BLaER1 (cell line): ENCODE data around the gene DUSP5.
"Not testable (repeated sequence)": the region's sequence is repeated elsewhere in the genome, so short reads cannot be mapped to it uniquely, and the experiment has no call there.

Source experiments
- H3K27ac ChIP-seq: shearing (Covaris generic); formaldehyde crosslinking; 2 replicates; pipeline ENCODE4 v1.8.1; 2022
- H3K27me3 ChIP-seq: shearing (Covaris generic); formaldehyde crosslinking; 2 replicates; pipeline ENCODE4 v1.8.1; 2022
- H3K36me3 ChIP-seq: shearing (Covaris generic); formaldehyde crosslinking; 2 replicates; pipeline ENCODE4 v1.8.1; 2022
- H3K4me1 ChIP-seq: shearing (Covaris generic); formaldehyde crosslinking; 2 replicates; pipeline ENCODE4 v1.8.1; 2022
- H3K4me2 ChIP-seq: shearing (Covaris generic); formaldehyde crosslinking; 2 replicates; pipeline ENCODE4 v1.8.1; 2022
- H3K4me3 ChIP-seq: shearing (Covaris generic); formaldehyde crosslinking; 2 replicates; pipeline ENCODE4 v1.8.1; 2022
- H3K9ac ChIP-seq: shearing (Covaris generic); formaldehyde crosslinking; 2 replicates; pipeline ENCODE4 v1.8.1; 2022
- H3K9me3 ChIP-seq: shearing (Covaris generic); formaldehyde crosslinking; 2 replicates; pipeline ENCODE4 v1.8.1; 2022
- H4K20me1 ChIP-seq: shearing (Covaris generic); formaldehyde crosslinking; 2 replicates; pipeline ENCODE4 v1.8.1; 2022
- Cebpa-rat ChIP-seq: shearing (Covaris generic); IDR thresholded peaks from 2 replicates; pipeline ENCODE4 v1.8.1; 2022

DUSP5 gene

DNA sequence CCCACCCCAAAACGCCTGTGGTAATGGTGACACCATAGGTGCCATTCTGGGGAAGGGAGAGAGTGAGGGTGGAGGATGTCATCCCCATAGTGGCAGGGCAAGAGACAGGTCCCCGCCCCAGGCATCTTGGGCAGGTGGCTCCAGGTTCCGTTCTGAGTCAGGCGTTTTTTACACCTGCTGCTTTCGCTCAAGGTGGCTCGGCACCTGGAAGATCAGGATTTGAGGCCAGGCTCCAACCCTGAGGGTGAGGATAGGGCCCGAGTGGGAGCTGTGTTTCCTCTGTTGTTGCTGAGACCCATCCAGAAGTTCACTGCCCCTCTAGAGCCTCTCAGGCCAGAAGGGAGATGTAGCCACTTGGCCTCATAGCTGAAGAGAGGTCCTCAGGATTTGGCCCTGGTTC lies 36.6 kb upstream of the DUSP5 start:
- no peak overlapping the region for H3K9ac ChIP-seq
- H3K27me3 ChIP-seq, result no peaks in the 10 kb centered on the region
- no peaks in the 10 kb centered on the region for H3K36me3 ChIP-seq
- no peak overlapping the region for H3K4me3 ChIP-seq
- H4K20me1 ChIP-seq, result no peaks in the 10 kb centered on the region
- peak overlapping the region; percentile 81 for H3K4me2 ChIP-seq
- H3K4me1 ChIP-seq, result peaks cover 72% of the 10 kb centered on the region
- no peak for TF ChIP-seq Cebpa-rat
- no peak overlapping the region for H3K27ac ChIP-seq
- no peaks in the 10 kb centered on the region for H3K9me3 ChIP-seq

- no peaks in the 10 kb centered on the region for H3K36me3 ChIP-seq
- H3K27me3 ChIP-seq, result no peaks in the 10 kb centered on the region
- no peaks in the 10 kb centered on the region for H4K20me1 ChIP-seq
- TF ChIP-seq Cebpa-rat, result no peak
- H3K4me3 ChIP-seq, result no peak overlapping the region
- no peak overlapping the region for H3K9ac ChIP-seq
- peaks cover 68% of the 10 kb centered on the region for H3K4me1 ChIP-seq
- H3K4me2 ChIP-seq, result 0 out of 2 replicates have a peak overlapping the region, but pooled peaks have one; percentile 81
- H3K9me3 ChIP-seq, result no peaks in the 10 kb centered on the region
- no peak overlapping the region for H3K27ac ChIP-seq
Observed at GRCh38 chr10:110461530-110461929, 36.2 kb upstream of the DUSP5 start.

DNA sequence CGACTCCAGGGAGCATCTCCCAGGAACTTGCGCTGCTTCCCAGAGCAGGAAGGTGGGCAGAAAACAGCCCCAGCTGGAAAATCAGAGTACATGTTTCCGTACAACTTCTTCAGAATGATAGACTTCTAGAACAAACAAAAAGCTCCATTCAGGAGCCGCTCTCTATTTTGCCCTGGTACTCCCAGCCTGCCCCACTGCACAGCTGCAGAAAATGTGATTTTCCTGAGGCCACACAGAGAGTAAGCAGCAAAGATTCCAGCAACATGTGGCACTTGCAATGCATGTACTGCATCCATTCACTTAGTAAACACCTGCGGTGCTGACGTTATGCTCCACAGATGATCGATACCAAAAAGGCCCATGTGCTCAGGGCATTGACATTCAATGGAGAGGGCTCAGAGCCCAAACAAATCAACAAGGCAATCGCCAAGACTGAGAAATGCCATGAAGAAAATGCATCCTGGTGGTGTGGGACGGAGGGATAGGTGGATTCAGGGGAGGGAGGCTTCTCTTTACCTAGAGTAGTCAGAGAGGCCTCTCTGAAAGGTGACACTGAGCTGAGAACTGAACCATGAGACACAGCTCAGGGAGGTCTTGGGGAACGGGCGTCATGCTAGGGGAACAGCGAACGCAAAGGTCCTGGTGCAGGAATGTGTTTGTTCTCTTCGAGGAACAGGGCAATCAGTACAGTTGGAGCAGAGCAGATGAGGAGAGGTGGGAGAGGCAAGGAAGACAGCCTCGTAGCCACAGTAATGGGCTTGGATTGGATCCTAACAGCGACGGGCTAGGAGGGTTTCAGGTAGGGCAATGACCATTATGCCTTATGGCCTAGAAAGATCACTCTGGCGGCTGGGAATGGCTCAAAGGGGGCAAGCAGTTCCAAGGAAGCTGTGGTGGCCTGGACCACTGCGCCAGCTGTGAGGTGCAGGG lies 35.3 kb upstream of the DUSP5 start:
- no peaks in the 10 kb centered on the region for H3K9me3 ChIP-seq
- no peak overlapping the region for H3K9ac ChIP-seq
- TF ChIP-seq Cebpa-rat, result no peak
- H3K4me2 ChIP-seq, result no peak overlapping the region; the same call in 1 of the 2 replicates
- H3K4me3 ChIP-seq, result no peak overlapping the region
- no peaks in the 10 kb centered on the region for H4K20me1 ChIP-seq
- H3K27ac ChIP-seq, result no peak overlapping the region
- H3K27me3 ChIP-seq, result no peaks in the 10 kb centered on the region
- H3K4me1 ChIP-seq, result peaks cover 59% of the 10 kb centered on the region
- H3K36me3 ChIP-seq, result no peaks in the 10 kb centered on the region

- not testable (repeated sequence) for H4K20me1 ChIP-seq, H3K4me3 ChIP-seq, H3K27me3 ChIP-seq, H3K4me2 ChIP-seq, H3K27ac ChIP-seq, H3K36me3 ChIP-seq, H3K9me3 ChIP-seq, H3K9ac ChIP-seq
- peaks cover 16% of the 10 kb centered on the region for H3K4me1 ChIP-seq
Observed at GRCh38 chr10:110468258-110468657, 29.4 kb upstream of the DUSP5 start.

- not testable (repeated sequence) for H3K9me3 ChIP-seq, H4K20me1 ChIP-seq, H3K27me3 ChIP-seq, H3K4me1 ChIP-seq, H3K4me2 ChIP-seq, H3K27ac ChIP-seq, H3K9ac ChIP-seq, H3K36me3 ChIP-seq, H3K4me3 ChIP-seq
Observed at GRCh38 chr10:110470541-110470940, 27.2 kb upstream of the DUSP5 start.

DNA sequence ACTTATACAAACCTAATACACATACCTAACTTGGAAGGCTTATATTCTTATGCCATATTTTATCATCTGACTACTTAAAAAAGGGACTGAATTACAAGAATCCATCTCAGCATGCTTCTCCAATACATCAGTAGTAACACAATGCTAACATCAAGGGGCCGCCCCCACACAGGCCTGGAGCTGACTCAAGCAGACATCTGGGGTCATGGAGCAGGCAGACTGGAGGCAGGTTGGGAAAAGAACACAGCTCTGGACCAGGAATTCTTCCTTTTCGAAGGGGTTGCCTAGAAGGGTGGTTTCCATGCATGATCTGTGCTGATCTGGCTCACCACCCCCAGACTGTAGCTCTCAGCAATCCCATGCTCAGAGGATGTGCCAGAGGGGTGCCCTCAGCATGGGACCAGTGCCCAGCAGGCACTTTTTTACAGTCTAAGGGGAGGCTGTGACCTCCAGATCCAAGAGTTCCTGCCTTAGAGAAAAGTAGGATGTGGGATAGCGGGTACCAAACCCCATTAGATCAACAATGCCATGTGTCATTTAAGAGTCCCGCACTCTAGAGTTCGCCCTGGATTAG lies 26.1 kb upstream of the DUSP5 start:
- TF ChIP-seq Cebpa-rat, result no peak
- H3K9ac ChIP-seq, result no peak overlapping the region
- no peaks in the 10 kb centered on the region for H3K27me3 ChIP-seq
- H3K36me3 ChIP-seq, result no peaks in the 10 kb centered on the region
- H3K4me3 ChIP-seq, result no peak overlapping the region
- H3K4me2 ChIP-seq, result no peak overlapping the region
- H3K4me1 ChIP-seq, result no peaks in the 10 kb centered on the region
- peaks cover 6% of the 10 kb centered on the region; the same call in 1 of the 2 replicates for H3K9me3 ChIP-seq
- no peaks in the 10 kb centered on the region for H4K20me1 ChIP-seq
- no peak overlapping the region for H3K27ac ChIP-seq

- Histone ChIP-seq H3K4me2 (no peak overlapping the region), H3K27ac (no peak overlapping the region), H3K9me3 (peaks cover 6% of the 10 kb centered on the region; the same call in 1 of the 2 replicates), H3K9ac (no peak overlapping the region), H3K36me3 (no peaks in the 10 kb centered on the region), H4K20me1 (no peaks in the 10 kb centered on the region), H3K27me3 (no peaks in the 10 kb centered on the region), H3K4me1 (no peaks in the 10 kb centered on the region), H3K4me3 (no peak overlapping the region)
- no peak for TF ChIP-seq Cebpa-rat
Observed at GRCh38 chr10:110474017-110474416, 23.7 kb upstream of the DUSP5 start.

DNA sequence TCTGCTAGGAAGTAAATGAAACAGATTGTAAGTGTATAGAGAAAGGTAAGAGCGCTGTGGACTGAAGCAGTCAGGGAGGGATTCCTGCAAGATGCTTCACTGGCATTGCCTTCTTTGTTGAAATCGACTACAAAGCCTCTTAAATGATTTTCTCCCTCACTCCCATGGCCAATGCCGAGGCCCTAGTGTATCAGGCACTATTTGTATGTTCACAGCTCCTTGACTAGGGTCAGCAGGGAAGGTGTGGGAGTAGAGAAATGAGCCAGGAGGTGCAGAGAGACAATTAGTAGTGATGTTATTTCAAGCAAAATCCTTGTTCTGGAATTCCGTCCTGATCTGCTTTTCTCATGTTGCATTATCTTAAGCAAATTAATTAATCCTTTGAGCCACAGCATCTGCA lies 22.9 kb upstream of the DUSP5 start:
- Histone ChIP-seq H3K27me3 (no peaks in the 10 kb centered on the region), H3K4me3 (no peak overlapping the region), H4K20me1 (no peaks in the 10 kb centered on the region), H3K9me3 (no peaks in the 10 kb centered on the region), H3K36me3 (no peaks in the 10 kb centered on the region), H3K4me1 (no peaks in the 10 kb centered on the region), H3K27ac (no peak overlapping the region), H3K4me2 (no peak overlapping the region), H3K9ac (no peak overlapping the region)
- no peak for TF ChIP-seq Cebpa-rat

DNA sequence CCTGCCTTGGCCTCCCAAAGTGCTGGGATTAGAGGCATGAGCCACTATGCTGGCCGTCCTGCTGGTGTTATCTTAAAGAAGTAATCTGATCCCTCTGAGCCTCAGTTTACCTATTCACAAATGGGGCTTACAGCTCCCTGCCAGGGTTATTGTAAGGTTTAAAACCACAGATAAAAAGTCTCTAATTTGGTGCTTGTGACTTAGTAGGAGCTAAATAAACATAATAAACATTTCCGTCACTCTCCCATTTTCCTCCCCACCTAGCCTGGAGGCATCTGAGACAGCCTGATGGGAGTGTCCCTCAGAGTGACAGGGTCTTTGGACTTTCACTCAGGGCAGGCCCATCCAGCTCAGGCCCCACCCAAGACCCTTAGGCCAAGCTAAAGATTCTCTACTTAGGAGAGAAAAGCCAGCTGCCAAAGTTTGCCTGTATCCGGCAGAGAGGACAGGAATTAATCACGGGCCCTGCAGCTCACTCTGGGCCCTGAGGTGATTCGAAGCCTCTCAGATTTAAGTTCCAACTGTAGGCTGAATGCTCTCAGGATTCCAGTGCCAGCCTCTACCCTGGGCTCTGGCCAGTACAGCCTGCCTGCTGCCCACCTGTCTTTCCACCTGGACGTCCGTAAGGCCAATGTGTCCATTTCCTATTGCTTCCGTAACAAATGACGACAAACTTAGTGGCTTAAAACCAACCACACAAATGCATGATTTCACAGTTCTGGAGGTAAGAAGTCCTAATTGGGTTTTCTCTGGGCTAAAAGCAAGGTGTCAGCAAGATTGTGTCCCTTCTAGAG lies 21.8 kb upstream of the DUSP5 start:
- Histone ChIP-seq H4K20me1 (no peaks in the 10 kb centered on the region), H3K4me3 (no peak overlapping the region), H3K4me2 (no peak overlapping the region), H3K4me1 (no peaks in the 10 kb centered on the region), H3K27me3 (no peaks in the 10 kb centered on the region), H3K27ac (no peak overlapping the region), H3K36me3 (no peaks in the 10 kb centered on the region), H3K9me3 (no peaks in the 10 kb centered on the region), H3K9ac (no peak overlapping the region)
- TF ChIP-seq Cebpa-rat, result no peak

DNA sequence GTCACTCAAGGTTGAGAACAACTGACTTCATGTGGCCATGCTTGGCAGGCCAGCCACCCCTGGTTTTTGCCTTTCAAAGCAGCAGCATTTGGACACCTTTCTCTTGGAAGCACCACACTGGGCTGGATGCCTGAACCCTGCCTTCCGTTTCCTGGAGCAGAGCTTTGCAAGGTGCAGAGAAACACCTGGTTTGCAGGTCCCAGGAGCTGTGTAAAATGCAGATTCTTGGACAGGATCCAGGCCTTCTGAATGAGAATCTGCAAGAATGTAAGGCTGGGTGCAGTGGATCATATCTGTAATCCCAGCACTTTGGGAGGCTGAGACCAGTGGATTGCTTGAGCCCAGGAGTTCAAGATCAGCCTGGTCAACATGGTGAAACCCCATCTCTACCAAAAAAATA lies 18.0 kb upstream of the DUSP5 start:
- no peaks in the 10 kb centered on the region for H4K20me1 ChIP-seq
- TF ChIP-seq Cebpa-rat, result no peak
- H3K4me3 ChIP-seq, result no peak overlapping the region
- no peaks in the 10 kb centered on the region for H3K4me1 ChIP-seq
- no peak overlapping the region for H3K9ac ChIP-seq
- H3K36me3 ChIP-seq, result no peaks in the 10 kb centered on the region
- H3K27ac ChIP-seq, result no peak overlapping the region
- no peaks in the 10 kb centered on the region for H3K9me3 ChIP-seq
- no peak overlapping the region for H3K4me2 ChIP-seq
- H3K27me3 ChIP-seq, result no peaks in the 10 kb centered on the region
